A549 treated with AZD9567 at 1 μM for 4 hours (cell line): Measurements from ENCODE around the gene PPWD1. TPM values are rescaled to one million over a fixed set of nuclear protein-coding genes. Genes with fewer than 3 reads are reported as not detected.

Experiments used
- total RNA-seq: library from RNA; stranded (reverse); fragments of 200-300 nt; extraction: Qiagen RNA extraction; gene quantifications from 5 replicates; pipeline ENCODE4 v1.2.3, GENCODE V29; 2022; ENCODE audit not compliant: insufficient read depth

PPWD1 gene
- total RNA-seq = 16.0 to 33.7 TPM (median 16.3 TPM) in 5 replicates

DNA sequence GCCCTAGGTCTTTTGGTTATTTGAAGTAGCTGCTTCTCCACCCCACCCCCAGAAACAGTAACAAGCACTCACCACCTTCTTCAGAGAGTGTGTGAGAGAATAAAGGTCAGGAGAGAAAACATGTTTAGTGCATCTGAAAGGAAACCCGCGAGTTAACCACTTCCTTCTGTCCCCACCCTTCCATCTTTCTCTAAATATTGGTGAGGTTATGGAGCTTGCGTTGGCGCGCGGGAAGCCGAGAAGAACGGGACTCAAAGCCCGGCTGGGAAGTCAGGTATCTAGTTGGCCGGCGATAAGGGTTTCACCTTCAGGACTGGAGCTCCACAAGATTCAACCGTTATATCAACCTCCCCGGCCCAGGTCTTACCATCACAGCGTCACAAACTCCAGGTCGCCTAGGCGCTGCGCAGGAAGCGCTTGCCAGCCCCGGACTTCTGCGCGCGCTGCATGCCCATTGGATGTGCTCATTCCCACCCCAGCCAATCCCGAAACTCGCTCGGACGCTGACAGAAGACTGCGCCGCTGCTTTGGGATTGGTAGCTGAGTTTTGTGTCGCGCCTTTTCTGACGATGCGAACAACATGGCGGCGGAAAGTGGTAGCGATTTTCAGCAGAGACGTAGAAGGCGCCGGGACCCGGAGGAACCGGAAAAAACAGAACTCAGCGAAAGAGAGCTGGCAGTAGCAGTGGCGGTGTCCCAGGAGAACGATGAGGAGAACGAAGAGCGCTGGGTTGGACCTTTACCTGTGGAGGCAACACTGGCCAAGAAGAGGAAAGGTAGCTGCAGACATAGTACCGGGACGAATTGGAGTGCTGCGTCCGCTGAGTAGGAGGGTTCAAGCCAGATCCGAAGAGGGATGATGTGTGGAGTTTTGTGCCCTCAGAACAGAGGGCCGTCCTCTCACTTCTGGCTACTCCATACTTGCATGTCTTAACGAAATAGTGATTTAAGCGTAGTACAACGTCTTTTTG lies at the start of gene PPWD1, which contains the start of gene CENPK:
PPWD1 (plus strand) TSS at position 566 of the 971 bp plus-strand sequence; CDS start at position 581, 15 bp downstream.
CENPK (minus strand) TSS at position 438 of the 971 bp plus-strand sequence. CDS start 8,261 bp downstream, outside the sequence.

DNA sequence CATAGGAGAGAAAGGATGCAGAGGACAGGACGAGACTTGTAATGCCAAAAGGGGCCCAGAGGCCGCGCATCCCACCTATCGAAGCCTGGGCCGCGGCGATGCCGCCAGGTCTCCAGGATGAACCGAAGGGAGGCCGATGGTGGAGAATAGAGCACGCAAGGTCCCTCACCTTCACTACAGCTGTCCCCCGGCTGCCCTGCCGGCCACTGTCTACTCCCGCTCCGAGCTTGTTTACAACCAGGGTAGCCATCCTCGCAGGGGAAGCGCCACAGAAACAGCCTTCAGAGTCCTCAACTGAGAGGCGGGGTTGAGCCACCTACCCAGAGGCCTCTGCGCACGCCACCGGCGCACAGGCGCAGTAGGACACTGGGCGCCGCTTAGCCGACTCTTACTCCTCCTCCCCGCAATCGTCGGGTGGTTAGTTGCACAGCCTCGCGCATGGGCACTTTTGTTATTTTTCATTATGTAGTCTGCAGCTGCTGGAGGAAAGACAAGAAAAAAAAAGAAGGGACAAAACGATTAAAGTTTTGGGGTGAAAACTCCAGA lies 61.0 kb downstream of the PPWD1 start, which contains the start of gene TRIM23:
TRIM23 (minus strand) TSS at position 309 of the 546 bp plus-strand sequence; CDS start at position 250, 59 bp downstream.

DNA sequence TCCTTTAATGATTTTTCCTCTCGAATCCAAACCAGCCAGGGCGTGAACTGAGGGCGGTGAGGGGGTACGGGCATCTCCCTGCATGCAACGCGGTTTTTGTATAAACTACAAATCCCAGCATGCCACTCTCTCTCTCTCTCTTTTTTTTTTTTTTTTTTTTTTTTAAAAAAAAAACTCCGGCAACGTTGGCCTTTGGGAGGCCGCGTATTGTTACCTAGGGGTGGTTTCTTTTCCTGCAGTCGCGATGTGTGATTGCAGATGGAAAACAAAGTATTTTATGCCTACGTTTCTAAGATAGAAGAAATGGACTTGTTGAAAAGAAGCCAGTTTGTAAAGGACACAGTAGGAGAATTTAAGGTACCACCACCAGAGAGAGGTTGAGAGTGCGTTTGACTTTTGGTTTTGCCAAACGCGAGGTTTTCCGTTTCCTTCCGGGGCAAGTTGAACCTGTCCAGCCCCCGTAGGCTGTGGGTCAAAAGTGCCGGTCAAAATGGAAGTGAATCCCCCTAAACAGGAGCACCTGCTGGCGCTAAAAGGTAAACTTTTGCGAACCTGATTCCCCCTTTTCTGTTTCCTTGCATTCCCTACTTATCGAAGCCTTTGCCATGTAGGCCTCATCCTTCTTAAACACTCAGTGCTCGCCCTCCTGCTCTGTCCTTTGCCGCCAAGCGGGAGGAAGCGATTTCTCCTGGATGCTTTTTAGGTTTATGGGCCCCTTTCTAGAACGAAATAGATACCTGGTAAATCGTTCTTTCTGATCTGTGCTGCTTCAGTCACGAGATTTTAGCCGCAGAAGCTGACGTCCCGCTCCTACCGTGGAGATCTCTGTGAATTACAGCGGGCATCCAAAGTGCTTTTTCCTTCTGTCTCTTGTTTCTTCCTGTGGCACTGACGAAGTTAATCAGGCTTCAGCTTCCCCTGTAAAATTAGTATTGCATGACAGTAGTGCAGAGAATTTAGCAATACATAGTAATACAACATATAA lies 61.8 kb downstream of the PPWD1 start, which contains the start of the genes SHLD3 and TRAPPC13:
SHLD3 (plus strand) TSS at position 457 of the 985 bp plus-strand sequence. CDS start 4,561 bp downstream, outside the sequence.
TRAPPC13 (plus strand) TSS at position 457 of the 985 bp plus-strand sequence; CDS start at position 491, 34 bp downstream.

Other genes with a start within 250 kb of the PPWD1 start
- 0.02 to 0.03 TPM (median 0.02 TPM) in 3 of 5 replicates, not detected in the others for gene ADAMTS6, start 81.4 kb upstream of the PPWD1 start, total RNA-seq
- 28.2 to 31.2 TPM (median 29.7 TPM) in 5 replicates for gene CENPK, start 128 bp upstream of the PPWD1 start, total RNA-seq
- gene TRIM23, start 61.0 kb downstream of the PPWD1 start, total RNA-seq = 6.5 to 9.1 TPM (median 7.9 TPM) in 5 replicates
- gene SHLD3, start 61.7 kb downstream of the PPWD1 start, total RNA-seq = 1.9 to 3.0 TPM (median 2.0 TPM) in 5 replicates
- 10.1 to 17.6 TPM (median 13.0 TPM) in 5 replicates for gene TRAPPC13, start 61.7 kb downstream of the PPWD1 start, total RNA-seq
- 5.5 to 8.2 TPM (median 7.2 TPM) in 5 replicates for gene SGTB, start 158.8 kb downstream of the PPWD1 start, total RNA-seq
- gene NLN, start 158.9 kb downstream of the PPWD1 start, total RNA-seq = 50.5 to 74.7 TPM (median 61.2 TPM) in 5 replicates